GM20431 (cell line): ENCODE data around the gene OXSR1.
"Not testable (repeated sequence)": the region's sequence is repeated elsewhere in the genome, so short reads cannot be mapped to it uniquely, and the experiment has no call there.

Experiments
- in situ Hi-C: fragments of 300-500 bp; cut with MseI, MboI; formaldehyde crosslinking; loops from one replicate; pipeline ENCODE4 v1.15.0; 2020; ENCODE audit warnings: low sequenced_read_pairs; ENCODE audit not compliant: unreplicated experiment

OXSR1 gene

DNA sequence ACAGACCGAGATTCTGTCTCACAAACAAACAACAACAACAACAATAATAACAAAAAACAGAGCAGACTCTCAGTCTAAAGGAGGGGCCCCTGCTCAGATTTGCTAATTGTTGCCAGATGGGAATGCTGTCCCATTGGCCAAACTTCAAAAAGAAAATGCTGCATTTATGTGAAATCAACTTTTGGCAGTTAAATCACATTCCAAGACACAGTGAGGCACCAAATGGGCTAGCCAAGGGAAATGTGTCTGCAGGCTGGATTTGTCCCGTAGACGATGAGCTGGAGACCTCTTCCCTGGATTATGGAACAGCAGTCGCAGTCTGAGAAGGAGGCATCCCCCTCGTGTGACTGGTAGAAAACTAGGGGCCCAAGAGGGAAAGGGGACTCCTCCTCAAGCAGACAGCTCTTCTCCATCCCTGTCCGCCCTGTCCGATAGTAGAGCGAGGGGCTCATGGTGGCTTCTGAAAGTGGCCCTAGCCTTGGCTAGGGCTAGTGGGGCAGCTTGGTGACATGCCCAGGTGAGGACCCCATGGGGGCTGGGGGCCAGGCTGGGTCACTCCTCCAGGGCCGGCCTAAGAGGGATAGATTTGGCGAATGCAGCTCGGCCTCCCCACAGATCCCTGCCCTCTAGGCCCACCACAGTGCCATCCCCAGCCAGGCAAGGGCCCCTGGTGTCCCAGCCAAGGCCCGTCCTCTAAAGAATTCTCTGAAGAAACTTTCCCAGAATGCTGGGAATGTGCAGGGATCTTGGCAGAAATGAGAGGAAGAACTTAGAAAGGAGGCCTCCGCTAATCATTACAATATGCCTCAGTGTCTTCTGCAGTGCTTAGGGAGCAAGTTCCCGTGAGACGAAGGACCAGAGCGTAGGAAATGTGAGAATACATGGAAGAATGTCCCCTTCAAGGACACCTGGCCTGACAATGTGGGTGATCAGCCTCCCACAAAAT, 118.7 kb downstream of the OXSR1 start:
- in situ Hi-C loops = no loop called here

DNA sequence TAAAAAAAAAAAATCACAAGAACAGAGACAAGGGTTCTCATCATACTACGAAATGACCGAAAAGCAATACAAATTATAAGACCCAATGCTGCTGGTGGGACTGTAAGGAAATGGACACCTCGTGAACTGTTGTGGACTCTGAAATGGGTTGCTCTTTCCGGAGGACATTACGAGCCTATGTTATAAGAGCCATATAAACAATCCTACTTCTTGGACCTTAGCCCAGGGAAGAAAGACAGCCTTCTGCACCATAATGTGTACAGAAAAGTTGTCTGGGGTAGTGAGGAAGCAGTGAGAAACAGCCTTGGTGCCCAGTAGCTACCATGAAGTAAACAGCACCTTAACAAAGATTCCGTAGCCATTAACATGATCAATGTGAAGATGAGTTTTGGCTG, 119.4 kb downstream of the OXSR1 start:
- in situ Hi-C loops = no loop called here

GRCh38 chr3:38289286-38290217, 124.2 kb downstream of the OXSR1 start:
- in situ Hi-C loops = not testable (repeated sequence)

GRCh38 chr3:38297053-38297452, 131.7 kb downstream of the OXSR1 start:
- in situ Hi-C loops = not testable (repeated sequence)

GRCh38 chr3:38297537-38297936, 132.2 kb downstream of the OXSR1 start:
- in situ Hi-C loops = no loop called here

- in situ Hi-C loops = no loop called here
Measured at GRCh38 chr3:38297947-38298711, 132.8 kb downstream of the OXSR1 start.
